LNCAP (cell line): ENCODE data around the gene POU2F1.

Source experiments
- CTCF ChIP-seq: fragments of 450-650 bp; IDR thresholded peaks from 2 replicates; pipeline ENCODE4 v1.5.1; 2017; ENCODE audit warnings: mild to moderate bottlenecking

POU2F1 gene

GRCh38 chr1:167239257-167239656, 18.6 kb downstream of the POU2F1 start:
- no peak for TF ChIP-seq CTCF

- TF ChIP-seq CTCF, result no peak
Observed at GRCh38 chr1:167244244-167244643, 23.6 kb downstream of the POU2F1 start.

GRCh38 chr1:167246971-167247370, 26.3 kb downstream of the POU2F1 start:
- no peak for TF ChIP-seq CTCF

- TF ChIP-seq CTCF, result no peak
Observed at GRCh38 chr1:167247754-167248153, 27.1 kb downstream of the POU2F1 start.

GRCh38 chr1:167248707-167249642, 28.3 kb downstream of the POU2F1 start:
- no peak for TF ChIP-seq CTCF

- TF ChIP-seq CTCF, result no peak
Observed at GRCh38 chr1:167249702-167250101, 29.0 kb downstream of the POU2F1 start.

GRCh38 chr1:167250482-167250881, 29.8 kb downstream of the POU2F1 start:
- TF ChIP-seq CTCF, result no peak
